DOHH2 (cell line): Measurements from ENCODE around the gene ST13.

ENCODE experiments used
- EZH2phosphoT487 ChIP-seq: fragments of 200-600 bp; sonication (generic); IDR thresholded peaks from 2 replicates; pipeline ENCODE4 v1.6.1; 2017; ENCODE audit warnings: borderline replicate concordance, mild to moderate bottlenecking, antibody characterized with exemption, low read length, moderate library complexity, mixed read lengths
- TF ChIP-seq, protein P1 (sequence below): fragments of 200-600 bp; sonication (generic); IDR thresholded peaks from one replicate; pipeline ENCODE4 v1.5.1; 2014; ENCODE audit warnings: antibody characterized with exemption, mild to moderate bottlenecking, low read depth, low read length; ENCODE audit not compliant: poor library complexity, severe bottlenecking

- TF ChIP-seq, protein P1, sequence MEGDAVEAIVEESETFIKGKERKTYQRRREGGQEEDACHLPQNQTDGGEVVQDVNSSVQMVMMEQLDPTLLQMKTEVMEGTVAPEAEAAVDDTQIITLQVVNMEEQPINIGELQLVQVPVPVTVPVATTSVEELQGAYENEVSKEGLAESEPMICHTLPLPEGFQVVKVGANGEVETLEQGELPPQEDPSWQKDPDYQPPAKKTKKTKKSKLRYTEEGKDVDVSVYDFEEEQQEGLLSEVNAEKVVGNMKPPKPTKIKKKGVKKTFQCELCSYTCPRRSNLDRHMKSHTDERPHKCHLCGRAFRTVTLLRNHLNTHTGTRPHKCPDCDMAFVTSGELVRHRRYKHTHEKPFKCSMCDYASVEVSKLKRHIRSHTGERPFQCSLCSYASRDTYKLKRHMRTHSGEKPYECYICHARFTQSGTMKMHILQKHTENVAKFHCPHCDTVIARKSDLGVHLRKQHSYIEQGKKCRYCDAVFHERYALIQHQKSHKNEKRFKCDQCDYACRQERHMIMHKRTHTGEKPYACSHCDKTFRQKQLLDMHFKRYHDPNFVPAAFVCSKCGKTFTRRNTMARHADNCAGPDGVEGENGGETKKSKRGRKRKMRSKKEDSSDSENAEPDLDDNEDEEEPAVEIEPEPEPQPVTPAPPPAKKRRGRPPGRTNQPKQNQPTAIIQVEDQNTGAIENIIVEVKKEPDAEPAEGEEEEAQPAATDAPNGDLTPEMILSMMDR: no peak
- no peak for TF ChIP-seq EZH2phosphoT487
Observed at GRCh38 chr22:40894417-40894816, 38.0 kb upstream of the ST13 start.
